Thoracic aorta (tissue), 2 donors: ENCODE data around the gene C15orf39. TPM values are rescaled to one million over a fixed set of nuclear protein-coding genes. Genes with fewer than 3 reads are reported as not detected.

Experiments
- ATAC-seq: fragments of 150-250 bp; one replicate; pipeline ENCODE4 v1.8.0; 2017; ENCODE audit warnings: low read depth; ENCODE audit not compliant: insufficient number of reproducible peaks, low FRiP score
- DNase-seq: peaks from one replicate; pipeline ENCODE4 v3.0.0-alpha.2; 2020; ENCODE audit warnings: low spot score
- H3K27ac ChIP-seq, 2 donors: fragments of 200-600 bp; sonication (generic); 1 replicate in 1 of 2; 2 replicates in 1 of 2; pipeline ENCODE4 v1.5.1; 2016; ENCODE audit warnings: mild to moderate bottlenecking in 2 of 2, moderate library complexity in 2 of 2
- H3K27me3 ChIP-seq: fragments of 200-600 bp; sonication (generic); replicated peaks from 2 replicates; pipeline ENCODE4 v1.6.0; 2016; ENCODE audit warnings: mild to moderate bottlenecking; ENCODE audit not compliant: insufficient read depth
- H3K36me3 ChIP-seq: fragments of 200-600 bp; sonication (generic); one replicate; pipeline ENCODE4 v1.5.1; 2016
- H3K4me1 ChIP-seq, 2 donors: fragments of 200-600 bp; sonication (generic); 1 replicate in 1 of 2; 2 replicates in 1 of 2; pipeline versions ENCODE4 v1.5.1 to v1.6.0; 2016; ENCODE audit warnings: low read depth in 2 of 2, mild to moderate bottlenecking in 1 of 2; ENCODE audit not compliant: control insufficient read depth in 1 of 2
- H3K4me3 ChIP-seq: fragments of 200-600 bp; sonication (generic); 2 replicates; pipeline ENCODE4 v1.5.1; 2016; ENCODE audit warnings: mild to moderate bottlenecking
- H3K9me3 ChIP-seq: fragments of 200-600 bp; sonication (generic); 2 replicates; pipeline ENCODE4 v1.5.1; 2016
- CTCF ChIP-seq: fragments of 200-600 bp; sonication (generic); IDR thresholded peaks from one replicate; pipeline ENCODE4 v1.5.1; 2019; ENCODE audit warnings: antibody characterized with exemption
- total RNA-seq, 2 donors: library from RNA; depleted of rRNA; stranded (reverse); fragments of >200 nt; gene quantifications; one replicate each; pipeline versions ENCODE4 v1.1.0 to v1.2.3, GENCODE V29; 2016

C15orf39 gene
- total RNA-seq: 10 to 100 TPM; 22.7 to 45.2 TPM

GRCh38 chr15:75201616-75202250 lies at the start of gene C15orf39:
Gene C15orf39 (plus strand): TSS chr15:75201882. CDS start chr15:75206049, 4,167 bp downstream.
- Histone ChIP-seq H3K4me3 (peak within 1 kb of the TSS; percentile 99), H3K36me3 (peaks cover 9% of the 10 kb centered on the region), H3K27ac (peak within 1 kb of the TSS; percentile 93 to 98), H3K4me1 (peaks cover 19 to 40% of the 10 kb centered on the region in 2 donors), H3K9me3 (no peaks in the 10 kb centered on the region), H3K27me3 (no peaks in the 10 kb centered on the region)
- peak; percentile 93 for TF ChIP-seq CTCF
- ATAC-seq: peak; percentile 31
- DNase-seq: no peak

- TF ChIP-seq CTCF: no peak
- Histone ChIP-seq H3K27me3 (no peaks in the 10 kb centered on the region), H3K4me1 (peaks cover 3 to 29% of the 10 kb centered on the region in 2 donors), H3K27ac (peak overlapping the region in 1 of 2 donors; percentile 46), H3K9me3 (no peaks in the 10 kb centered on the region), H3K36me3 (no peaks in the 10 kb centered on the region), H3K4me3 (no peak overlapping the region)
- DNase-seq (no peak), ATAC-seq (no peak)
These were observed 49.2 kb upstream of the C15orf39 start for GRCh38 chr15:75152382-75153079.

- no peaks in the 10 kb centered on the region for H3K9me3 ChIP-seq
- no peaks in the 10 kb centered on the region for H3K27me3 ChIP-seq
- no peak overlapping the region for H3K4me3 ChIP-seq
- no peak for TF ChIP-seq CTCF
- peaks cover 3 to 29% of the 10 kb centered on the region in 2 donors for H3K4me1 ChIP-seq
- H3K36me3 ChIP-seq: no peaks in the 10 kb centered on the region
- ATAC-seq (peak; percentile 87), DNase-seq (peak; percentile 22)
- H3K27ac ChIP-seq: no peak overlapping the region
These were observed 48.6 kb upstream of the C15orf39 start for GRCh38 chr15:75153087-75153486.

- TF ChIP-seq CTCF: no peak
- H3K27ac ChIP-seq: no peak overlapping the region
These were observed 48.0 kb upstream of the C15orf39 start for GRCh38 chr15:75153565-75154276.

GRCh38 chr15:75154461-75155062 lies 47.1 kb upstream of the C15orf39 start:
- Histone ChIP-seq H3K4me3 (no peak overlapping the region), H3K36me3 (no peaks in the 10 kb centered on the region), H3K27ac (no peak overlapping the region), H3K27me3 (no peaks in the 10 kb centered on the region), H3K4me1 (peaks cover 3 to 29% of the 10 kb centered on the region in 2 donors), H3K9me3 (no peaks in the 10 kb centered on the region)
- DNase-seq (no peak), ATAC-seq (no peak)
- TF ChIP-seq CTCF: no peak

More at GRCh38 chr15:75153565-75154276, 48.0 kb upstream of the C15orf39 start:
- no peaks in the 10 kb centered on the region for H3K36me3 ChIP-seq
- peaks cover 3 to 29% of the 10 kb centered on the region in 2 donors for H3K4me1 ChIP-seq
- H3K9me3 ChIP-seq: no peaks in the 10 kb centered on the region
- ATAC-seq (no peak), DNase-seq (no peak)
- H3K4me3 ChIP-seq: no peak overlapping the region
- H3K27me3 ChIP-seq: no peaks in the 10 kb centered on the region
